Ishikawa (cell line): ENCODE results near the gene PLD1.

ENCODE experiments used
- CEBPB ChIP-seq: IDR thresholded peaks from 2 replicates; pipeline ENCODE4 v1.6.1; 2012
- CREB1 ChIP-seq: IDR thresholded peaks from 2 replicates; pipeline ENCODE4 v1.6.1; 2012; ENCODE audit warnings: low read depth
- EGR1 ChIP-seq: IDR thresholded peaks from 2 replicates; pipeline ENCODE4 v1.6.1; 2012
- EP300 ChIP-seq: IDR thresholded peaks from 2 replicates; pipeline ENCODE4 v1.6.1; 2012; ENCODE audit warnings: borderline replicate concordance
- FOXM1 ChIP-seq: IDR thresholded peaks from 2 replicates; pipeline ENCODE4 v1.6.1; 2012; ENCODE audit warnings: low read depth, borderline replicate concordance
- MAX ChIP-seq: IDR thresholded peaks from 2 replicates; pipeline ENCODE4 v1.6.1; 2012
- NFIC ChIP-seq: IDR thresholded peaks from 2 replicates; pipeline ENCODE4 v1.6.1; 2012
- RAD21 ChIP-seq: IDR thresholded peaks from 2 replicates; pipeline ENCODE4 v1.6.1; 2012; ENCODE audit warnings: low read depth
- TAF1 ChIP-seq: IDR thresholded peaks from 2 replicates; pipeline ENCODE4 v1.6.1; 2012; ENCODE audit warnings: low read depth, mild to moderate bottlenecking
- TCF12 ChIP-seq: IDR thresholded peaks from 2 replicates; pipeline ENCODE4 v1.6.1; 2012; ENCODE audit warnings: low read depth
- TEAD4 ChIP-seq: IDR thresholded peaks from 2 replicates; pipeline ENCODE4 v1.6.1; 2012
- USF1 ChIP-seq: IDR thresholded peaks from 2 replicates; pipeline ENCODE4 v1.6.1; 2012
- YY1 ChIP-seq: IDR thresholded peaks from 2 replicates; pipeline ENCODE4 v1.6.1; 2012; ENCODE audit warnings: low read depth
- ZBTB7A ChIP-seq: IDR thresholded peaks from 2 replicates; pipeline ENCODE4 v1.6.1; 2012; ENCODE audit warnings: low read depth
- TF ChIP-seq, protein P1 (sequence below): IDR thresholded peaks from 2 replicates; pipeline ENCODE4 v1.6.1; 2012; ENCODE audit warnings: low read depth, mild to moderate bottlenecking

The PLD1 gene

DNA sequence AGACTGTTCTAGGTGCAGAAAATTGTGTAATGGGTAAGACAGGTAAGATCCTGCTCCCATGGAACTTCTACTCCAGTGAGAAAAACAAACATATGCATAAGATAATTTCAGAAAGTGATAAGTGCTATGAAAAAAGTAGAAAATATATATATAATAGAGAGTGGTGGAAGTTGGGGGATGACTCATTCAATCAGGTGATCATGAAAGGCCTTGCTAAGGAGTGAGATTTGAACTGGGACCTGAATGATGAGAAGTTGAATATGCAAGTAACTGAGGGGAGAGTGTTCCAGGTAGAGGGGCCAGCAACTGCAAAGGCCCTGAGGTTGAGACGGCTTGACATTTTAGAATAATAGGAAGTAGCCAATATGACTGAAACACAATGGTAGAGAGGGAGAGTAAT is 257.8 kb downstream of the PLD1 start:
- TF ChIP-seq USF1 (no peak), CEBPB (no peak), EGR1 (no peak), TCF12 (no peak), MAX (no peak), NFIC (no peak), CREB1 (no peak), TEAD4 (no peak), RAD21 (no peak), ZBTB7A (no peak), FOXM1 (no peak), EP300 (no peak), YY1 (no peak), TAF1 (no peak)
- TF ChIP-seq, protein P1, sequence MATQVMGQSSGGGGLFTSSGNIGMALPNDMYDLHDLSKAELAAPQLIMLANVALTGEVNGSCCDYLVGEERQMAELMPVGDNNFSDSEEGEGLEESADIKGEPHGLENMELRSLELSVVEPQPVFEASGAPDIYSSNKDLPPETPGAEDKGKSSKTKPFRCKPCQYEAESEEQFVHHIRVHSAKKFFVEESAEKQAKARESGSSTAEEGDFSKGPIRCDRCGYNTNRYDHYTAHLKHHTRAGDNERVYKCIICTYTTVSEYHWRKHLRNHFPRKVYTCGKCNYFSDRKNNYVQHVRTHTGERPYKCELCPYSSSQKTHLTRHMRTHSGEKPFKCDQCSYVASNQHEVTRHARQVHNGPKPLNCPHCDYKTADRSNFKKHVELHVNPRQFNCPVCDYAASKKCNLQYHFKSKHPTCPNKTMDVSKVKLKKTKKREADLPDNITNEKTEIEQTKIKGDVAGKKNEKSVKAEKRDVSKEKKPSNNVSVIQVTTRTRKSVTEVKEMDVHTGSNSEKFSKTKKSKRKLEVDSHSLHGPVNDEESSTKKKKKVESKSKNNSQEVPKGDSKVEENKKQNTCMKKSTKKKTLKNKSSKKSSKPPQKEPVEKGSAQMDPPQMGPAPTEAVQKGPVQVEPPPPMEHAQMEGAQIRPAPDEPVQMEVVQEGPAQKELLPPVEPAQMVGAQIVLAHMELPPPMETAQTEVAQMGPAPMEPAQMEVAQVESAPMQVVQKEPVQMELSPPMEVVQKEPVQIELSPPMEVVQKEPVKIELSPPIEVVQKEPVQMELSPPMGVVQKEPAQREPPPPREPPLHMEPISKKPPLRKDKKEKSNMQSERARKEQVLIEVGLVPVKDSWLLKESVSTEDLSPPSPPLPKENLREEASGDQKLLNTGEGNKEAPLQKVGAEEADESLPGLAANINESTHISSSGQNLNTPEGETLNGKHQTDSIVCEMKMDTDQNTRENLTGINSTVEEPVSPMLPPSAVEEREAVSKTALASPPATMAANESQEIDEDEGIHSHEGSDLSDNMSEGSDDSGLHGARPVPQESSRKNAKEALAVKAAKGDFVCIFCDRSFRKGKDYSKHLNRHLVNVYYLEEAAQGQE = no peak

DNA sequence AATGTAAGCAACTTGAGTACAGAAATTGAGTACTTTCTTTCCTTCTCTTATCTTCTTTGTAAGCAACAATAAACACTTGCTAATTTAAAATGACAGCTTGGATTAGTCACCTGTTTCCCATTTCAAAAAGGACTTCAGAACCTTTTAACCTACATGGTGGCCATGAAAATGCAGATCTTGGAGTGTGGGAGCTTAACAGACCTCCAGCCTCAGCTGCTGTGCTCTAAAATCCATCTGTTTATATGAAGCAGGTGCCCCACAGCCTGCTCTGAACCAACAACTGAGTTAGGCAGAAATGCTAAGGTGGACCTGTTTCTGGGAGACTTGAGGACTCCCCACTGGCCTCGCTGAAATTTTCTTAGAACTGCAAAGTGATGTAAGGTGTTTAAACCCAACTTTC is 259.0 kb downstream of the PLD1 start:
- TF ChIP-seq CEBPB = no peak
- TF ChIP-seq TCF12 = no peak
- TF ChIP-seq YY1 = no peak
- no peak for TF ChIP-seq NFIC
- TF ChIP-seq ZBTB7A = no peak
